SU-DHL-6 (cell line): ENCODE data around the gene CADM1.

Experiments used
- H2AFZ ChIP-seq: fragments of 200-600 bp; sonication (generic); 2 replicates; pipeline ENCODE4 v1.6.1; 2014; ENCODE audit warnings: low read depth, mild to moderate bottlenecking, moderate library complexity, mixed read lengths, antibody characterized with exemption, low read length; ENCODE audit not compliant: severe bottlenecking
- H3F3A ChIP-seq: fragments of 200-600 bp; shearing (Covaris generic); 2 replicates; pipeline ENCODE4 v1.6.0; 2016; ENCODE audit warnings: antibody characterized with exemption, mild to moderate bottlenecking; ENCODE audit not compliant: insufficient read depth
- H3K27ac ChIP-seq: fragments of 200-600 bp; sonication (generic); 2 replicates; pipeline ENCODE4 v1.5.1; 2016; ENCODE audit warnings: low read depth, mild to moderate bottlenecking, low read length, moderate library complexity, mixed read lengths
- H3K27me3 ChIP-seq: fragments of 200-600 bp; sonication (generic), shearing (Covaris generic); 2 replicates; pipeline ENCODE4 v1.6.0; 2014; ENCODE audit warnings: mild to moderate bottlenecking, low read length
- H3K36me3 ChIP-seq: fragments of 200-600 bp; sonication (generic); 2 replicates; pipeline ENCODE4 v1.6.1; 2014; ENCODE audit warnings: mild to moderate bottlenecking, low read length, mixed read lengths
- H3K4me2 ChIP-seq: fragments of 300-600, 200-600 bp; shearing (Covaris generic), sonication (generic); 2 replicates; pipeline ENCODE4 v1.6.0; 2014; ENCODE audit warnings: low read length, low read depth, mild to moderate bottlenecking; ENCODE audit not compliant: poor library complexity, severe bottlenecking
- H3K4me3 ChIP-seq: fragments of 200-600 bp; sonication (generic); 2 replicates; pipeline ENCODE4 v1.5.1; 2014; ENCODE audit warnings: antibody characterized with exemption, low read length, mild to moderate bottlenecking, mixed read lengths; ENCODE audit not compliant: insufficient read depth, poor library complexity, severe bottlenecking
- H3K79me2 ChIP-seq: fragments of 200-600 bp; sonication (generic); 2 replicates; pipeline ENCODE4 v1.6.1; 2014; ENCODE audit warnings: mild to moderate bottlenecking, low read length, moderate library complexity; ENCODE audit not compliant: insufficient read depth
- H3K9ac ChIP-seq: fragments of 200-600 bp; sonication (generic); 2 replicates; pipeline ENCODE4 v1.7.0; 2014; ENCODE audit warnings: mild to moderate bottlenecking, low read length
- H3K9me2 ChIP-seq: fragments of 200-600 bp; sonication (generic); replicated peaks from 2 replicates; pipeline ENCODE4 v1.6.1; 2014; ENCODE audit warnings: low read length; ENCODE audit not compliant: insufficient read depth
- H3K9me3 ChIP-seq: fragments of 200-600 bp; sonication (generic); 2 replicates; pipeline ENCODE4 v1.6.1; 2014; ENCODE audit warnings: low read length, mixed read lengths; ENCODE audit not compliant: insufficient read depth
- H4K20me1 ChIP-seq: fragments of 200-600 bp; sonication (generic); 2 replicates; pipeline ENCODE4 v1.6.1; 2014; ENCODE audit warnings: low read depth, mild to moderate bottlenecking, antibody characterized with exemption, low read length, moderate library complexity, mixed read lengths
- EZH2phosphoT487 ChIP-seq: fragments of 200-600 bp; sonication (generic), shearing (Covaris generic); conservative IDR thresholded peaks from 2 replicates; pipeline ENCODE4 v1.6.1; 2018; ENCODE audit warnings: mild to moderate bottlenecking, antibody characterized with exemption, low read length, moderate library complexity, mixed read lengths
- TF ChIP-seq, protein P1 (sequence below): fragments of 200-600 bp; sonication (generic); IDR thresholded peaks from one replicate; pipeline ENCODE4 v1.5.1; 2017; ENCODE audit warnings: antibody characterized with exemption, mild to moderate bottlenecking, low read length, moderate library complexity; ENCODE audit not compliant: insufficient read depth, poor library complexity, severe bottlenecking

The CADM1 gene

DNA sequence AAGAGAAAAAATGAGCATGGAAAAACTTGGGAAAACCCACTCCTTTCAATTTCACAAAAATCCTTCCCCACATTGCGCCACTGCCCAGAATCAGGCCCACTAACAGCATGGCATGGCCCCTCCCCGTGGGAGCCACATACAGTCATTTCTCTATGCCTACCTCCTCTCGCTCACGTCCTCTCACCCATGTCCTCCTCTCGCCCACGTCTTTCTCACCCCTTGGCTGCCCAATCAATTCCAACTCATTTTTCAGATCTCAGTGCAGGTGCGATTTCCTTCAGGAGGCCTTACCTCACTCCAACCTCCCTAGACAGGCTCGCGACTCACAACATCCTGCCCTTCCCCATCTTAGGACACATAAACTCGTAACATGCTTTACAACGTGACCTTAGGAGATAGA, 229.2 kb downstream of the CADM1 start:
- no peak overlapping the region for H3K27ac ChIP-seq
- TF ChIP-seq, protein P1, sequence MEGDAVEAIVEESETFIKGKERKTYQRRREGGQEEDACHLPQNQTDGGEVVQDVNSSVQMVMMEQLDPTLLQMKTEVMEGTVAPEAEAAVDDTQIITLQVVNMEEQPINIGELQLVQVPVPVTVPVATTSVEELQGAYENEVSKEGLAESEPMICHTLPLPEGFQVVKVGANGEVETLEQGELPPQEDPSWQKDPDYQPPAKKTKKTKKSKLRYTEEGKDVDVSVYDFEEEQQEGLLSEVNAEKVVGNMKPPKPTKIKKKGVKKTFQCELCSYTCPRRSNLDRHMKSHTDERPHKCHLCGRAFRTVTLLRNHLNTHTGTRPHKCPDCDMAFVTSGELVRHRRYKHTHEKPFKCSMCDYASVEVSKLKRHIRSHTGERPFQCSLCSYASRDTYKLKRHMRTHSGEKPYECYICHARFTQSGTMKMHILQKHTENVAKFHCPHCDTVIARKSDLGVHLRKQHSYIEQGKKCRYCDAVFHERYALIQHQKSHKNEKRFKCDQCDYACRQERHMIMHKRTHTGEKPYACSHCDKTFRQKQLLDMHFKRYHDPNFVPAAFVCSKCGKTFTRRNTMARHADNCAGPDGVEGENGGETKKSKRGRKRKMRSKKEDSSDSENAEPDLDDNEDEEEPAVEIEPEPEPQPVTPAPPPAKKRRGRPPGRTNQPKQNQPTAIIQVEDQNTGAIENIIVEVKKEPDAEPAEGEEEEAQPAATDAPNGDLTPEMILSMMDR: no peak
- no peak for TF ChIP-seq EZH2phosphoT487

DNA sequence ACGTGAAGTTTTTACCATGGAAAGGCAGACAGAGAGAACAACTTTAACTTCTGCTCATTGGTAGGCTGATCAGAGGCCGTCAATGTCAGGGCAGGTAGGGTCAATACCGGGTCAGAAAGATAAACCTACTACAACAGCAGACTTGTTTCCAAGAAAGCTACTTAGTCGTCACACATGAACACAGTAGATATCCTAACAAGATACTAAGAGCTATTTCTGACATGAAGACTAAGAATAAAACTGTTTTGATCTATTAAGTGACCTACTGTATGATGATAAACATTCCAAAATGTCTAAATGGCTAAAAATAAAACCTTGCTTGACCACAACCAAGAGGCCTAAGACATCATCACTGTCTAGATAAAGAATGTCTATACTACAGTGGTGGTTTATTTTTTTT, 231.3 kb downstream of the CADM1 start:
- no peaks in the 10 kb centered on the region for H3K9me3 ChIP-seq
- H3K4me3 ChIP-seq: no peak overlapping the region
- H3F3A ChIP-seq: no peaks in the 10 kb centered on the region
- no peaks in the 10 kb centered on the region for H3K9me2 ChIP-seq
- H3K36me3 ChIP-seq: no peaks in the 10 kb centered on the region
- H3K9ac ChIP-seq: no peak overlapping the region
- no peaks in the 10 kb centered on the region for H4K20me1 ChIP-seq
- H3K27ac ChIP-seq: no peak overlapping the region
- no peaks in the 10 kb centered on the region for H3K27me3 ChIP-seq
- no peak overlapping the region for H3K4me2 ChIP-seq
- TF ChIP-seq, protein P1: no peak
- no peak for TF ChIP-seq EZH2phosphoT487
- no peaks in the 10 kb centered on the region for H3K79me2 ChIP-seq
- H2AFZ ChIP-seq: no peak overlapping the region

More for the DNA sequence above, 229.2 kb downstream of the CADM1 start:
- no peaks in the 10 kb centered on the region for H3K79me2 ChIP-seq
- no peaks in the 10 kb centered on the region for H3F3A ChIP-seq
- no peak overlapping the region for H3K4me2 ChIP-seq
- H3K9me2 ChIP-seq: no peaks in the 10 kb centered on the region
- no peaks in the 10 kb centered on the region for H3K27me3 ChIP-seq
- no peaks in the 10 kb centered on the region for H3K36me3 ChIP-seq
- H3K4me3 ChIP-seq: no peak overlapping the region
- H3K9ac ChIP-seq: no peak overlapping the region
- H3K9me3 ChIP-seq: no peaks in the 10 kb centered on the region
- H2AFZ ChIP-seq: no peak overlapping the region
- H4K20me1 ChIP-seq: no peaks in the 10 kb centered on the region

DNA sequence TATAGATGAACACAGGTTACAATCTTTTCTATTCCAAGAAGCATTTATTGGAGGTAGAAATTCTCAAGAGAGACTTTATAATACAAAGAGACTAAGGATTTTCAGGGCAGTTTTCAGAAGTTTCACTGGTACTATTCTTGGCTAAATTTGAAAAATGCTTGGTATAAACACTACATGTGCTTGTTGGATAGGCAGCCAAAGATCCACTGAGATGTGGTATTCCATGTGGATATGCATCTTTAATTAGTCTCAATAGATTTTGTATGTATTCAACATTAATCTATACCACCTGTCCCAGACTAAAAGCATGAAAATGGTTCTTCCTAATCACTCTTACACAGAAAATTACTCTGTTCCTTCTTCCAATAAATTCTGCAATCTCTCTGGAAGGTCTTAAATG, 232.6 kb downstream of the CADM1 start:
- Histone ChIP-seq H3F3A (no peaks in the 10 kb centered on the region), H3K36me3 (no peaks in the 10 kb centered on the region)
- no peak for TF ChIP-seq EZH2phosphoT487
- TF ChIP-seq, protein P1: no peak

More for the DNA sequence above, 232.6 kb downstream of the CADM1 start:
- no peak overlapping the region for H3K4me2 ChIP-seq
- no peak overlapping the region for H2AFZ ChIP-seq
- H3K9me3 ChIP-seq: no peaks in the 10 kb centered on the region
- no peaks in the 10 kb centered on the region for H3K79me2 ChIP-seq
- H3K4me3 ChIP-seq: no peak overlapping the region
- no peak overlapping the region for H3K27ac ChIP-seq
- H3K27me3 ChIP-seq: no peaks in the 10 kb centered on the region
- H3K9ac ChIP-seq: no peak overlapping the region
- no peaks in the 10 kb centered on the region for H4K20me1 ChIP-seq
- no peaks in the 10 kb centered on the region for H3K9me2 ChIP-seq
